MG63 (cell line): Measurements from ENCODE around the gene CCL26. TPM values are rescaled to one million over a fixed set of nuclear protein-coding genes. Genes with fewer than 3 reads are reported as not detected.

ENCODE experiments used
- DNase-seq: peaks from one replicate; pipeline ENCODE4 v3.0.0-alpha.2; 2020
- H3K27me3 ChIP-seq: fragments of 250-450 bp; sonication (Bioruptor Pico); 2 replicates; pipeline ENCODE4 v1.5.1; 2020; ENCODE audit warnings: mild to moderate bottlenecking, moderate library complexity
- H3K36me3 ChIP-seq: fragments of 250-450 bp; sonication (Bioruptor Pico); 2 replicates; pipeline ENCODE4 v1.5.1; 2020; ENCODE audit warnings: mild to moderate bottlenecking, moderate library complexity
- H3K4me3 ChIP-seq: fragments of 250-450 bp; sonication (Bioruptor Pico); 2 replicates; pipeline ENCODE4 v1.5.1; 2020; ENCODE audit warnings: mild to moderate bottlenecking, moderate library complexity
- H3K9me3 ChIP-seq: fragments of 250-450 bp; sonication (Bioruptor Pico); 2 replicates; pipeline ENCODE4 v1.5.1; 2020; ENCODE audit warnings: mild to moderate bottlenecking, moderate library complexity
- total RNA-seq: library from RNA; depleted of rRNA; stranded (reverse); fragments of >200 nt; shearing (Covaris generic); gene quantifications from 2 replicates; pipeline ENCODE4 v1.2.3, GENCODE V29; 2014; ENCODE audit warnings: low replicate concordance; rRNA removed

The CCL26 gene, protein sequence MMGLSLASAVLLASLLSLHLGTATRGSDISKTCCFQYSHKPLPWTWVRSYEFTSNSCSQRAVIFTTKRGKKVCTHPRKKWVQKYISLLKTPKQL
- total RNA-seq, result 22.3 and 44.7 TPM in 2 replicates

DNA sequence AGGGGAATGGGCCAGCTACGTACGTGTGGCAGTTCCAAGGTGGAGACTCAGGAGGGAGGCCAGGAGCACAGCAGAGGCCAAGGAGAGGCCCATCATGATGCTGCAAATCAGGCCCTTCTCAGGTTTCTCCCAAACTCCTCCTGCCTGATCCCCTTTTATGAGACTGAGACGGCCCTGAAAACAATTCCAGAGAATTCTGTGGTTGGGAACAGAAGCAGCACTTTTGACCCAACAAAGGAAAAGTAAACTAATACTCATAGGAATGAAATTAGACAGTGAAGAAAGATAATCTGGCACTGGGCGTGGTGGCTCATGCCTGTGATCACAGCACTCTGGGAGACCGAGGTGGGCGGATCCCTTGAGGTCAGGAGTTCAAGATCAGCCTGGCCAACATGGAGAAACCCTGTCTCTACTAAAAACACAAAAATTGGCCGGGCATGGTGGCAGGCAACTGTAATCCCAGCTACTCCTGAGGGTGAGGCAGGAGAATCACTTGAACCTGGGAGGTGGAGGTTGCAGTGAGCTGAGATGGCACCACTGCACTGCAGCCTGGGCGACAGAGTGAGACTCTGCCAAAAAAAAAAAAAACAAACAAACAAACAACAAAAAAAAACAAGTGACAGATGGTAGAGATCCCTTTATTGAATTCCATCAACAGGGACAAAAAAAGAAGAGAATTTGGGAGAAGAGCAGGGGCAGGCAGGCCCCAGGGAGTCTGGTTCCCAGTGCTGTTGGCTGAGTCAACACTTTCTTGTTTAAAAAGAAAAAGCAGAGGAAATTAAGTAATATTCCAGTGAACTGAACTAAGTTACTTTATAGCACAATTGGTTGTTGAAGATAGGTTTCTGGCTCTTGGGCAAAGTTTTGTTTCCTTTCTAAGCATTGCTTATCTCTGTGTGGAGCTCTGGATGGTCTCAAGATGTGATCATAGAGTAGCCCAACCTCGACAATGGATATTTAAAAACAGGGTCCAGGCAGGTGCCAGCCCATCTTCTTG lies at the start of gene CCL26:
Gene CCL26 (minus strand): TSS at position 131 of the 997 bp plus-strand sequence. CDS start 35 bp downstream, at position 96.
- no peaks in the 10 kb centered on the region for H3K9me3 ChIP-seq
- peak; percentile 90 for DNase-seq
- H3K36me3 ChIP-seq, result no peaks in the 10 kb centered on the region
- no peaks in the 10 kb centered on the region for H3K27me3 ChIP-seq
- H3K4me3 ChIP-seq, result no peak within 1 kb of the TSS

DNA sequence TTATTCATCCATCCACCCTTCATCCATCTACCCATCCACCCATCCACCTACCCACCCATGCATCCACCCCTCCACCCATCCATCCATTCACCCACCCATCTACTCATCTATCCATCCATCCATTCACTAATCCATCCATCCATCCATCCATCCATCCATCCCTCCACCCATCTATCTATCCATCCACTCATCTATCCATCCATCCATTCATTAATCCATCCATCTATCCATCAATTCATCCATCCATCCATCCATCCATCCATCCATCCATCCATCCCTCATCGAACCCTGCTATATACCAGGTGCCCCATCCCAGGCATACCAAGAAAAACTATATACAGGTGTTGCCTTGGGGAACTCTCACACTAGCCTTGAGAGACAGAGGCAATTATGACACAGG lies 48.7 kb upstream of the CCL26 start:
- Histone ChIP-seq H3K4me3 (no peak overlapping the region), H3K36me3 (no peaks in the 10 kb centered on the region), H3K9me3 (no peaks in the 10 kb centered on the region), H3K27me3 (no peaks in the 10 kb centered on the region)
- DNase-seq, result no peak

DNA sequence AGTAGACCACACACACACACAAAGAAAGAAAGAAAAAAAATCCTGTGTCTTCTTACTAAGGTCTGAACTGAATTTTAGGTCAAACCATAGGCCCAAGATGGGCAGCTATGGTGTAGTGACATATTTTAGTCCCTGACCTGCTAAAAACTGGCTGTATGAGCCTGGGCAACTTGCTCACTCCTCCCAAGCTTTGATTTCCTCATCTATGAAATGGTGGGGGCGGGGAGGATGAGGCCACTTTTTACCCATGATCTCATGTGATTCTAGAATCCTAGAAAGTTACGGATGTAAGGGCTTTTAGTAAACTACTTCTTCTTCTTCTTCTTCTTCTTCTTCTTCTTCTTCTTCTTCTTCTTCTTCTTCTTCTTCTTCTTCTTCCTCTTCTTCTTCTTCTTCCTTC lies 47.7 kb upstream of the CCL26 start:
- DNase-seq, result no peak
- Histone ChIP-seq H3K9me3 (no peaks in the 10 kb centered on the region), H3K36me3 (no peaks in the 10 kb centered on the region), H3K4me3 (no peak overlapping the region), H3K27me3 (no peaks in the 10 kb centered on the region)

DNA sequence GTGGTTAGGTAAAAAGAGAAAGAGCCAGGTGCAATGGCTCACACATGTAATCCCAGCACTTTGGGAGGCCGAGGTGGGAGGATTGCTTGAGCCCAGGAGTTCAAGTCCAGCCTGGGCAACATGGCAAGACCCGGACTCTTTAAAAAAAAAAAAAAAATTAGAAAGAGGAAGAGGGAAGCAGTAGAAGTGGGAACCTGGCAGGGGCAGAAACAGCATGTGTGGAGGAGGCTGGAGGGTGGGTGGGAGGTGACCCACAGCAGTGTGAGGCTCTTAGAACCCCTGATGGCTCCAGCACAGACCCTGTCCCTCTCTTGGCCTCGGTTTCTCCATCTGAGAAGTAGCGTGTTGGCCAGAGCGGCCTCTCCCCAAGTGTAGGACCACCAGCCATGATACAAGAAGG lies 46.5 kb upstream of the CCL26 start:
- DNase-seq, result no peak

DNA sequence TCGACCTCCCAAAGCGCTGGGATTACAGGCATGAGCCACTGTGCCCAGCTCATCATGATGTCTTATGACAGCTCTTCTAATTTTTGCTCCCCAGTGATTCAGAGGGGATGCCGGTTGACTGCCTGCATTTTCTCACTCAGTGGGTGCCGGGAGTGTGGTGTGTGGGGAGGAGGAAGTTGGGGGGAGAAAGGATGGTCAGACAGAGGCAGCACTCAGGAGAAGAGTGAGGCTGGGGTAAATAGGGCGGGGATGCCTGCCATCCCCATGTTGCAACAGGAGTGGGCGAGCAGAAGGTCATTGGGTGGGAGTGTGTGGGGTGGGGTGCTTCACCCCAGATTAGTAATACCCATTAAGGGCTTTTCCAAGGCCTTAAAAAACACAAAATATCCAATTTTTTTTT lies 45.1 kb upstream of the CCL26 start:
- Histone ChIP-seq H3K9me3 (no peaks in the 10 kb centered on the region), H3K27me3 (no peaks in the 10 kb centered on the region), H3K36me3 (no peaks in the 10 kb centered on the region), H3K4me3 (no peak overlapping the region)
- DNase-seq, result no peak

More for the DNA sequence above, 46.5 kb upstream of the CCL26 start:
- H3K36me3 ChIP-seq, result no peaks in the 10 kb centered on the region
- no peak overlapping the region for H3K4me3 ChIP-seq
- no peaks in the 10 kb centered on the region for H3K9me3 ChIP-seq
- H3K27me3 ChIP-seq, result no peaks in the 10 kb centered on the region

DNA sequence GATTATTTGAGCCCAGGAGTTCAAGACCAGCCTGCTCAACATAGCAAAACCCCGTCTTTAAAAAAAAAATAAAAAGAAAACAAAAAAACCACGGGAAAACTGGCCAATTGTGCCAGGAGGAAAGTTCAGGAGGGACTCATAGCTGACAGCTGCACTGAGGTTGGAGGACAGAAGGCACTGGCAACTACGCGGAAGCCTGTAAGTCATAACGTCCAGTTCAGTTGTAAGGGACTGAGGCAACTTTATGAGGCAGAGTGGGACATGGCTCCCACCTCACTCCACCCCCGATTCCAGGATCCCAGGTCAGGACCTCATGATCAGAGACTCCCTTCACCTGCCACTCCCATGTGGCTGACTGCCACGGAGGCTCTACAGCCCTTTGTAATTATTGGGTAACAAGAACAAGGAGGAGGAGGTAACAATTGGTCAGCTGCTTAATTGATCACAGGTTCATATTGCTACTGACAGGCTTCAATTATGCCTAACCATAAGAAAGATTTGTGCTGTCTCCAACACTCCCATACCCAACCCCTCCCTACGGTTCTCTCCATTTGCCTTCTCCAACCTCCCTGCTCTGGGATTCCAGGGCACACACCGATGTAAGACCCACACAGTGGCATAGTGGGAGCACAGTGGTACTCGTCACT lies 43.5 kb upstream of the CCL26 start:
- no peaks in the 10 kb centered on the region for H3K27me3 ChIP-seq
- H3K9me3 ChIP-seq, result no peaks in the 10 kb centered on the region
- no peak for DNase-seq
- no peaks in the 10 kb centered on the region for H3K36me3 ChIP-seq
- H3K4me3 ChIP-seq, result no peak overlapping the region

DNA sequence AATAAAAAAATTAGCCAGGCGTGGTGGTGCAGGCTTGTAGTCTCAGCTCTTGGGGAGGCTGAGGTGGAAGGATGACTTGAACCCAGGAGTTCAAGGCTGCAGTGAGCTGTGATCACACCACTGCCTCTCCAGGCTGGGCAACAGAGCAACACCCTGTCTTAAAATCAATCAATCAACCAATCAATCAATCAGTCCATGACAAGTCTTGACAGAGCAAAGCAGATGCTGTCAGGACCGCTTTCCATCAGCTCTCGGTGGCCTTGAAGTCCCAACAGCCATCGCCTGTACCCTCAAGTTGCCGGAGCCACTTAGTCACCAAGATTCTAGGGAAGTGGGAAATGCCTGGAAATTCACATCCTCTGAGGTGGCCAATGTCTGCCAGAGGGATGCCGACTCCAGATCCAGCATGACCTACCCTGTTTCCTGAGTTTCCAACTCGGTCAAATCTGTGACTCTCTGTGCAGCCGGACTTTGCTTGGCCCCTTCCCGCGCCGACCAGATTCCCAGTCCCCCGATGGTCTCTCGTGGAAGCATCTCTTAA lies 42.5 kb upstream of the CCL26 start:
- no peak overlapping the region for H3K4me3 ChIP-seq
- DNase-seq, result no peak

DNA sequence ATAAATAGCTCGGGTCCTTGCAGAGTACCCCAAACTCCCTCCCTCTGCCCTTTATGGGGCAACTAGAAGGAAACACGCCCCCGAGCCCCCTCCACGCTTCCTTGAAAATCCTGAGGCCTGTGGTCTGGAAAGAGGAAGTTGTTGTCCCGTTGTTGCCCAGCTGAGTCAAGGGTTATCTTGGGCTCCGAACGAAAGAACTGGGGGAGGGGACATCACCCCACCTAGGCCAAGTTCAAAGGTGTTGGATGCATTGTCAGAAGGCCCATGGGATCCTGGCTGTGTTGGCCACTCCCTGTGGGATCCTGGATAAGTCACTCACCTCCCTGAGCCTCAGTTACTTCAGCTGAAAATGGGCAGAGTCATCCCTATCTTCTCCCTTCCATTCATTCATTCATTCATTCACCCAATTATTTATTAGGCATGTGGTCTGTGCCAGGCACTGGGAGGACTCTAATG lies 41.8 kb upstream of the CCL26 start, which contains the start of gene CCL24:
Gene CCL24 (minus strand): TSS at position 26 of the 456 bp plus-strand sequence. CDS start 91 bp downstream, outside the sequence.
- no peaks in the 10 kb centered on the region for H3K9me3 ChIP-seq
- H3K27me3 ChIP-seq, result no peaks in the 10 kb centered on the region
- DNase-seq, result no peak
- no peaks in the 10 kb centered on the region for H3K36me3 ChIP-seq
- H3K4me3 ChIP-seq, result no peak within 1 kb of the TSS

More for the DNA sequence above, 42.5 kb upstream of the CCL26 start:
- H3K9me3 ChIP-seq, result no peaks in the 10 kb centered on the region
- H3K27me3 ChIP-seq, result no peaks in the 10 kb centered on the region
- H3K36me3 ChIP-seq, result no peaks in the 10 kb centered on the region

DNA sequence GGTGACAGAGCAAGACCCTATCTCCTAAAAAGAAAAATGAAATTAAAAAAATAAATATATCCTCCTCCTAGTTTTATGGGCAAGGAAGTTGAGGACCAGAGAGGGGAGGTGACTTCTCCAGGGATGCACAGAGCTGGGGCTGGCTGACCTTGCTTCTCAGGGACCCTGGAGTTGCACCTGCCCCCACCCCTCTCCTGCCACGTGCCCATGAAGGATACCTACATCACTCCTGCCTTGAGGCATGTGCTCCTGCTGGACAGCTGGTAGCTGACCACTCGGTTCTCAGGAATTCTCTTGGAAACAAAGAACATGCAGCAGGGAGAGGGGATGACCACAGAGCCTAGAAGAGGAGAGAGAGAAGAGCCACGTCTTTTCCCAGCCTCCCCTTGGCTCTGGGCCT lies 41.1 kb upstream of the CCL26 start:
- Histone ChIP-seq H3K36me3 (no peaks in the 10 kb centered on the region), H3K27me3 (no peaks in the 10 kb centered on the region), H3K9me3 (no peaks in the 10 kb centered on the region), H3K4me3 (no peak overlapping the region)
- DNase-seq, result no peak

DNA sequence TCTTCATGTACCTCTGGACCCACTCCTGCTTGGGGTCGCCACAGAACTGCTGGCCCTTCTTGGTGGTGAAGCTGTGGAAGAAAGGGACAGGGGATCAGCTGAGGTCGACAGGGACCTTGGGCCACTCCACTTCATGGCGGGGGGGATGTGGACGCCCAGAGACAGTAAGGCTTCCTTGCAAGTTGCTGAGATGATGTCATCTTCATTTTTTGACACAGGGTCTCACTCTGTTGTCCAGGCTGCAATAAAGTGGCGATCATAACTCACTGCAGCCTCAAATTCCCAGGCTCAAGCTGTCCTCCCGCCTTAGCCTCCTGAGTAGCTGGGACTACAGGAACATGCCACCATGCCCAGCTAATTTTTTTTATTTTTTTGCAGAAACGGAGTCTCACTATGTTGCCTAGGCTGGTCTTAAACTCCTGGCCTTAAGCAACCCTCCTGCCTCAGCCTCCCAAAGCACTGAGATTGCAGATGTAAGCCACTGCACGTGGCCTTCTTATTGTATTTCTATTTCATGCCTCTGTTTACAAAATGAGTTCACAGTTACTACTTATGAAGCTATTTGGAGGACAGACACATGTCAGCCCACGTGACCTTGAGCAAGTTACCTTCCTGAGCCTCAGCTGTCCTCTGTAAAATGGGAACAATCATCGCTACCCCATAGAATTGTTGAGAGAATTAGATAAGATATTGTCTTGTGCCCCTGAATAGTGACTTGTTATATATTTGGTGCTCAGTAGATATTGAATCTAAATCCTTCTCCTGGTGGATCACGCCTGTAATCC lies 40.1 kb upstream of the CCL26 start:
- Histone ChIP-seq H3K9me3 (no peaks in the 10 kb centered on the region), H3K36me3 (no peaks in the 10 kb centered on the region), H3K27me3 (no peaks in the 10 kb centered on the region), H3K4me3 (no peak overlapping the region)
- DNase-seq, result no peak

DNA sequence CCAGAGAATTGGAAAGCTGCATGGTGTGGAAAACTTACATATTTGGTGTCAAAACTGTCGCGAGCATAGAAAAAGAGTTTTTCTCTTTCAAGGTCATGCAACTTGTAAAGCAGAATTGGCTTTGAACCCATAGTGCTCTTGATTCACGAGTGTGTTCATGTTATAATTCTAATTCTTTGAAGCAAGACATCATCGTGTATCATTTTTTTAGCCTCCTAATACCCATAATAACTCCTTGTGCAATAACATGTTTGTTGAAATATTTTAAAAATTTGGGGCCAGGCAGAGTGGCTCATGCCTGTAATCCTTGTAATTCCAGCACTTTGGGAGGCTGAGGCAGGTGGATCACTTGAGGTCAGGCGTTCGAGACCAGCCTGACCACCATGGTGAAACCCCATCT lies 37.4 kb upstream of the CCL26 start:
- no peaks in the 10 kb centered on the region for H3K9me3 ChIP-seq
- no peaks in the 10 kb centered on the region for H3K27me3 ChIP-seq
- no peak for DNase-seq
- no peak overlapping the region for H3K4me3 ChIP-seq
- no peaks in the 10 kb centered on the region for H3K36me3 ChIP-seq

DNA sequence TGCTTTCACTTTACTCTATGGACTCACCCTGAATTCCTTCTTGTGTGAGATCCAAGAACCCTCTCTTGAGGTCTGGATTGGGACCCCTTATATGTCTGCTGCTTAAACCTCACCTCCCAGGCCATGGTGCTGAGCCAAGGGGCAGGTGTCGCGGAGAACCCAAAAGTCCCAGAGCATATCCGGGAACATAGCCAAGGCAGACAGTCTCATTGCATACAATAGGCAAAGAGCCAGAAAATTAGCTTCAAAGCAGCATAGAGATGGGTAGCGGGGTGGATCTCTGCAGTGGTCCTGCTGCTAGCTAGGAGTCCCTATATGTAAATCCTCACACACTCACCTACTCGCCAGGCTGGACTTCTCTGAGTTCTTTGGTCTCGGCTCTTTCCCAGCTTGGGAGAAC lies 36.1 kb upstream of the CCL26 start:
- no peaks in the 10 kb centered on the region for H3K9me3 ChIP-seq
- H3K27me3 ChIP-seq, result no peaks in the 10 kb centered on the region
- H3K36me3 ChIP-seq, result no peaks in the 10 kb centered on the region
- H3K4me3 ChIP-seq, result no peak overlapping the region
- DNase-seq, result no peak

DNA sequence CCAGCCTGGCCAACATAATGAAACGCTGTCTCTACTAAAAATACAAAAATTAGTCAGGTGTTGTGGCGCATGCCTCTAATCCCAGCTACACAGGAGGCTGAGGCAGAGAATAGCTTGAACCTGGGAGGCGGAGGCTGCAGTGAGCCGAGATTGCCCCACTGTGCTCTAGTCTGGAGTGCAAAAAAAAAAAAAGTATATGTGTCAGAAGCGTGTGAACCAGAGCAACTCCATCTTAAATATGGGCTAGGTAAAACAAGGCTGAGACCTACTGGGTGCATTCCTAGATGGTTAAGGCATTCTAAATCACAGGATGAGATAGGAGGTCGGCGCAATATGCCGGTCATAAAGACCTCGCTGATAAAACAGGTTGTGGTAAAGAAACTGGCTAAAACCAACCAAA lies 35.4 kb upstream of the CCL26 start:
- DNase-seq, result no peak
- no peaks in the 10 kb centered on the region for H3K36me3 ChIP-seq
- no peak overlapping the region for H3K4me3 ChIP-seq
- H3K27me3 ChIP-seq, result no peaks in the 10 kb centered on the region
- H3K9me3 ChIP-seq, result no peaks in the 10 kb centered on the region

DNA sequence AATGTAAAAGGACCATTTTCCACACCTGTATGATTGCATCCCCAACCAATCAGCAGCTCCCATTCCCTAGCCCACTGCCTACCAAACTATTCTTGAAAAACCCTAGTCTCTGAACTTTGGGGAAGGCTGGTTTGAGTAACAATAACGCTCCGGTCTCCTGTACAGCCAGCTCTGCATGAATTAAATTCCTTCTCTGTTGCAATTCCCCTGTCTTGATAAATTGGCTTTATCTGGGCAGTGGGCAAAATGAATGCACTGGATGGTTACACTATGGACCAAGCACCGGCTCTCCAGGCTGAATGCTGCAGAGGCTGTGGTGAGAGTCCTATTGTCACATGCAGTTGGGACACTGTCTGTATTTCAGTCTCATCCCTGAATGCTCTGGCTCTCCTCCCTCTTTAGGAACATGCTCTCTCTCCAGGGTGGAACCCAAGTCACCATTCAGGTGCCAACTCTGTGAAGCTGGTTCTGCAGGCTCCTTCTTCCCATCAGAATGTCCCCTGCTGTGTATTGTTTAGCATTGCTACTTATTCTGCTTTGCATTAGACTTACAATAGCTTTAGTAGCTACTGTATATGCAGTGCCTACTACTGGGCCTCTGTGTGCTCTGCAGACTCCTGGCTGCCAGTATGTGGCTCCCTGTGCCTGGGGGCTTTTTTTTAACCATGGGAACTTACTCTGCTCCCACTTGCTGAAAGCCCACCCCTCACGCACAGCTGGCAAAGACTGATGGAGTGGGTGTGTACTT lies 34.7 kb upstream of the CCL26 start:
- Histone ChIP-seq H3K4me3 (no peak overlapping the region), H3K9me3 (no peaks in the 10 kb centered on the region), H3K36me3 (no peaks in the 10 kb centered on the region), H3K27me3 (no peaks in the 10 kb centered on the region)
- no peak for DNase-seq

DNA sequence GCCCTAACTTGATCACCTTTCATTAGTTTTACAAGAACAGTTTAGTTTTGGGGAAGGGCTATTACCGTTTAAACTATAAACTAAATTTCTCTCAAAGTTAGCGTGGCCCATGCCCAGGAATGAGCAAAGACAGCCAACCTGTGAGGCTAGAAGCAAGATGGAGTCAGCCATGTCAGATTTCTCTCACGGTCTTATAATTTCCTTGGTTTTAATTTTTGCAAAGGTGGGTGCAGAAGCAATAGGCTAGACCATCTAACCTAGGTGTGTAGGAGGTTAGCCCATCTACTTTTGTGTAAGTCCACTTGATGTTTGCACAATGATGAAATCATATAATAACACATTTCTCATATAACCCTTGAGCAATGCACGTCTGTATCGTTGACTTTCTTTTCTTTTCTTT lies 32.7 kb upstream of the CCL26 start:
- Histone ChIP-seq H3K4me3 (no peak overlapping the region), H3K9me3 (no peaks in the 10 kb centered on the region), H3K27me3 (no peaks in the 10 kb centered on the region), H3K36me3 (no peaks in the 10 kb centered on the region)
- DNase-seq, result no peak

DNA sequence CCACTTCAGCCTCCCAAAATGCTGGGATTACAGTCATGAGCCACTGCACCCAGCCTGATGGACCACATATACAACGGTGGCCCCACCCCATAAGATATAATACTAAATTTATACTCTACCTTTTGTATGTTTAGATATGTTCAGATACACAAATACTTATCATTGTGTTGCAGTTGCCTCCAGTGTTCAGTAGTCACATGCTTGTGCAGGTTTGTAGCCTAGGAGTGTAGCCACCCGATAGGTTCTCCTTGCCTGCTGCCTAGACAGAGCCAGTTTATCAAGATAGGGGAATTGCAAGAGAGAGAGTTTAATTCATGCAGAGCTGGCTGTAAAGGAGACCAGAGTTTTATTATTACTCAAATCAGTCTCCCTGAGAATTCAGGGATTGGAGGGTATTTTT lies 32.0 kb upstream of the CCL26 start:
- Histone ChIP-seq H3K4me3 (no peak overlapping the region), H3K9me3 (no peaks in the 10 kb centered on the region), H3K27me3 (no peaks in the 10 kb centered on the region), H3K36me3 (no peaks in the 10 kb centered on the region)
- no peak for DNase-seq
